LNCAP (cell line): ENCODE results near the gene PAPPA2.

ENCODE experiments used
- CTCF ChIP-seq: fragments of 450-650 bp; IDR thresholded peaks from 2 replicates; pipeline ENCODE4 v1.5.1; 2017; ENCODE audit warnings: mild to moderate bottlenecking

Gene PAPPA2

GRCh38 chr1:176767714-176768136, 304.8 kb downstream of the PAPPA2 start:
- no peak for TF ChIP-seq CTCF

DNA sequence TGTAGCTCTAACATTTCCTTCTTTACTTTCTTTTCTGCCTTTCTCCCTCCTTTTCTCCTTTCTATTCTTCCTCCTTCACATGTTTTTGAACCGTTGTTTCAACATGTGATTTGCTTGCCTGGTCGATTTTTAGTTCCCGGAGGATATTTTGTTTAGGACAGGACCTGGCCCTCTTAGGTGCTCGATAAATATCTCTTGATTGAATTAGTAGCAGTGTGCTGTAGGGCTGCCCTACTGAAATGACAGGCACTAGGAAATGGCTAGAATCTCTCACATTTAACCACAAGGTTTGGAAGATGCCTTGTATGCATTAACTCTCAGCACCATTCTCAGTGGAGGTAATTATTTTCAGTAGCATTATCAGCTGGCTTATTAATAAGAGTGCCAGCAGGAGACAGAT, 305.6 kb downstream of the PAPPA2 start:
- TF ChIP-seq CTCF, result no peak

- no peak for TF ChIP-seq CTCF
These were observed 307.1 kb downstream of the PAPPA2 start for GRCh38 chr1:176770066-176770465.

- TF ChIP-seq CTCF, result no peak
These were observed 310.1 kb downstream of the PAPPA2 start for GRCh38 chr1:176773038-176773437.

DNA sequence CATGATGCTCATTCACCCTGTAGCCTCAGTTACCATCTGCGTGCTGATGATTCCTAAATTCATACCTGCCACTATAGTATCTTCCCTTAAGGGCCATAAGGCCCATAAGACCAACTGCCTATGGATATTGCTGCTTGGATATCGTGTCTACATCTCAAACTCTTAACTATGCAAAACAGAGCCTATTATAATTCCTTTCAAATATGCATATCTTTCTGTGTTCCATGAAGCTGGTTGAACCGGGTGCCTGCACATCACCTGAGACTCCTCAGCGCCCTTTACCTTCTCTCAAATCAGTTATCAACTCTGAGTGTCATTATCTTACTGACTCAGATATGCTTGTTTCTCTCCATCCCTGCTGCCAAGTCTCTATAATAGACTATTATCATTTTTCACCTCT, 311.2 kb downstream of the PAPPA2 start:
- no peak for TF ChIP-seq CTCF

GRCh38 chr1:176775378-176775777, 312.4 kb downstream of the PAPPA2 start:
- no peak for TF ChIP-seq CTCF

DNA sequence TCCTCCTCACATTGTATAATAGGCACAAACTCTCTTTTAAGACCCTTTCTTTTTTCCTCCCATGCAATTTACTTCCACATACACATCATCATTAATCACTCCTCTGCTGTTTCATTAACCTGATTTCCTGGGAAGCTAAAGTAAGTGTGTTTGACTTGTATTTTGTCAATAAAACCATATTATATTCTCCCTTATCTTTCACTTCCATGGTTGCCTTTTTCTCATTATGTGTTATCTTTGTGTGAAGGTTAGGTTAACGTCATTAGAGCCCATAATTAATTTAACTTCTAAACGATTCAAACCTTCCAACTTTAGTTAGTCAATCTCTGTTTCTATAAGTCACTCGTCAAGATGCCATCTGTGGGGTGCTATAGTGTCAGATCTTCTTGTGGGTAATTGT, 313.0 kb downstream of the PAPPA2 start:
- no peak for TF ChIP-seq CTCF

DNA sequence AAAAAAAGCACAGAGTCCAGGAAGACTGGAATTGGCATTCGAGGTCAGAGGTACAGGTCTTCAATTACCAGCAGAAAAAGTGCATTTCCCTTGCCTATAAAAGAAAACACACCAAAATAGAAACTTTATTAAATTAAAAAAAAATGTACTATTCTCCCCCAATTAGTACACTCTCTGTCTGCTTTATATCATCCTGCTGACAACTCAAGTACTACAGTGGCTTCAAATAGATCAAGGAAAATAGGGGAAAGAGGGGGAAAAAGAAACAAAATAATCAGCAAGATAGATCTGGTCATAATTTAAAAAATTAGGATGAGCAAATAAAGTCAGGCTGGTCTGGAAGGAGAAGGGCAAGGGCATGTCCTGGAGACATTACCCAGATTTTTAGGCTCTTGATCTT, 315.1 kb downstream of the PAPPA2 start:
- TF ChIP-seq CTCF, result no peak
